HepG2 (cell line): Measurements from ENCODE around the gene GSPT1. TPM values are rescaled to one million over a fixed set of nuclear protein-coding genes. Genes with fewer than 3 reads are reported as not detected.

Experiments
- CENPX ChIP-seq: sonication (generic); formaldehyde crosslinking; IDR thresholded peaks from 2 replicates; pipeline ENCODE4 v1.9.0; 2021; ENCODE audit warnings: mild to moderate bottlenecking, missing genetic modification reagents, moderate library complexity
- GATAD2A ChIP-seq: IDR thresholded peaks from 2 replicates; pipeline ENCODE4 v1.6.1; 2016
- HINFP ChIP-seq: sonication (generic); formaldehyde crosslinking; IDR thresholded peaks from 2 replicates; pipeline ENCODE4 v1.4.0; 2020; ENCODE audit warnings: low read depth, mild to moderate bottlenecking, missing genetic modification reagents
- HNRNPH1 ChIP-seq: fragments of 200-400 bp; formaldehyde crosslinking; optimal IDR thresholded peaks from 2 replicates; pipeline ENCODE3; 2017; ENCODE audit warnings: mild to moderate bottlenecking, low read depth, low read length
- HNRNPLL ChIP-seq: fragments of 200-400 bp; formaldehyde crosslinking; IDR thresholded peaks from 2 replicates; pipeline ENCODE4 v1.6.1; 2017; ENCODE audit warnings: mild to moderate bottlenecking, low read depth, low read length; ENCODE audit not compliant: poor library complexity, severe bottlenecking
- KDM2A ChIP-seq: sonication (generic); formaldehyde crosslinking; IDR thresholded peaks from 2 replicates; pipeline ENCODE4 v1.4.0; 2020; ENCODE audit warnings: low read depth, missing genetic modification reagents, borderline replicate concordance
- PLSCR1 ChIP-seq: sonication (generic); formaldehyde crosslinking; IDR thresholded peaks from 2 replicates; pipeline ENCODE4 v1.5.0; 2020; ENCODE audit warnings: missing genetic modification reagents, mild to moderate bottlenecking, borderline replicate concordance
- PRMT3 ChIP-seq: sonication (generic); formaldehyde crosslinking; IDR thresholded peaks from 2 replicates; pipeline ENCODE4 v1.8.1; 2022; ENCODE audit warnings: low read depth, mild to moderate bottlenecking, moderate library complexity, missing genetic modification reagents, borderline replicate concordance
- PRPF4 ChIP-seq: fragments of 200-400 bp; formaldehyde crosslinking; IDR thresholded peaks from 2 replicates; pipeline ENCODE4 v1.6.1; 2016; ENCODE audit warnings: low read length, low read depth; ENCODE audit not compliant: poor library complexity, severe bottlenecking
- SKIL ChIP-seq: sonication (generic); formaldehyde crosslinking; IDR thresholded peaks from 2 replicates; pipeline ENCODE4 v1.8.0; 2022; ENCODE audit warnings: missing genetic modification reagents, mild to moderate bottlenecking, moderate library complexity, borderline replicate concordance
- SP140L ChIP-seq: sonication (generic); formaldehyde crosslinking; IDR thresholded peaks from 2 replicates; pipeline ENCODE4 v1.4.0; 2020; ENCODE audit warnings: missing genetic modification reagents, borderline replicate concordance
- TERF1 ChIP-seq: sonication (generic); formaldehyde crosslinking; IDR thresholded peaks from 2 replicates; pipeline ENCODE4 v1.8.0; 2022; ENCODE audit warnings: mild to moderate bottlenecking, missing genetic modification reagents, moderate library complexity
- ZBTB8A ChIP-seq: sonication (generic); formaldehyde crosslinking; IDR thresholded peaks from 2 replicates; pipeline ENCODE4 v1.4.0; 2020; ENCODE audit warnings: mild to moderate bottlenecking, low read depth, missing genetic modification reagents, borderline replicate concordance
- ZHX1 ChIP-seq: sonication (generic); formaldehyde crosslinking; IDR thresholded peaks from 2 replicates; pipeline ENCODE4 v1.8.1; 2022; ENCODE audit warnings: low read depth, mild to moderate bottlenecking, missing genetic modification reagents
- ZNF256 ChIP-seq: sonication (generic); formaldehyde crosslinking; conservative IDR thresholded peaks from 2 replicates; pipeline ENCODE4 v1.4.0; 2020; ENCODE audit warnings: missing genetic modification reagents
- ZNF430 ChIP-seq: sonication (generic); formaldehyde crosslinking; IDR thresholded peaks from 2 replicates; pipeline ENCODE4 v1.9.0; 2021; ENCODE audit warnings: mild to moderate bottlenecking, missing genetic modification reagents
- ZNF75D ChIP-seq: sonication (generic); formaldehyde crosslinking; IDR thresholded peaks from 2 replicates; pipeline ENCODE4 v1.8.1; 2023; ENCODE audit warnings: missing genetic modification reagents, mild to moderate bottlenecking, borderline replicate concordance
- ZSCAN21 ChIP-seq: sonication (generic); formaldehyde crosslinking; IDR thresholded peaks from 2 replicates; pipeline ENCODE4 v1.8.0; 2022; ENCODE audit warnings: mild to moderate bottlenecking, missing genetic modification reagents, moderate library complexity, borderline replicate concordance
- polyA plus RNA-seq, 8 experiments: library from polyadenylated mRNA; depleted of rRNA in 3 of 8; stranded (reverse) in 7 of 8; unstranded in 1 of 8; fragments of >200 nt; fragmentation: Illumina TruSeq in 4 of 8; extraction: Trizol in 4 of 8; gene quantifications; 2 replicates each; pipeline versions ENCODE4 v1.2.1 to v1.2.3, GENCODE V29; 2011 to 2016; ENCODE audit warnings: low read depth in 4 of 8, missing spikeins in 1 of 8, mixed read lengths in 1 of 8; ENCODE audit not compliant: insufficient read depth in 1 of 8
- total RNA-seq, 5 experiments: library from RNA; depleted of rRNA; stranded (reverse); fragments of >200 nt; fragmentation: Illumina TruSeq; extraction: Trizol; gene quantifications; 2 replicates each; pipeline ENCODE4 v1.2.3, GENCODE V29; 2016; ENCODE audit warnings: low read depth in 1 of 5

GSPT1 gene
- total and polyA plus RNA-seq, 2 of the 13 experiments (the other 11 are each of a cell fraction or from before 2014, with no cell fraction given): 120 to 316 TPM

- TF ChIP-seq ZHX1 (CRISPR knock-in tag) (0 out of 2 replicates have a peak, but pooled peaks have one; percentile 29), HNRNPH1 (peak; percentile 94), SP140L (CRISPR knock-in tag) (0 out of 2 replicates have a peak, but pooled peaks have one; percentile 66), ZNF75D (CRISPR knock-in tag) (no peak), ZNF430 (no peak; the same call in none of the 2 replicates), TERF1 (CRISPR knock-in tag) (no peak), PRPF4 (no peak), CENPX (CRISPR knock-in tag) (no peak), ZBTB8A (CRISPR knock-in tag) (no peak), HINFP (CRISPR knock-in tag) (no peak; the same call in none of the 2 replicates), KDM2A (CRISPR knock-in tag) (peak; percentile 97), ZNF256 (no peak), ZSCAN21 (CRISPR knock-in tag) (peak; percentile 64), PLSCR1 (CRISPR knock-in tag) (no peak), PRMT3 (CRISPR knock-in tag) (no peak; the same call in 1 of the 2 replicates), HNRNPLL (peak; percentile 84), GATAD2A (CRISPR knock-in tag) (peak; percentile 72), SKIL (CRISPR knock-in tag) (peak; percentile 89)
Measured at GRCh38 chr16:11915644-11916523, at the start of gene GSPT1 (continued).
